HepG2 (cell line): ENCODE measurements around the gene TANGO2. TPM values are rescaled to one million over a fixed set of nuclear protein-coding genes. Genes with fewer than 3 reads are reported as not detected.
A peak's percentile ranks its signal among the peaks of the same experiment; 100 is the strongest.

Experiments
- ATAC-seq: fragments of 200-7000 bp; cut with Tn5 transposase; 3 replicates; pipeline ENCODE4 v1.9.1; 2020; ENCODE audit warnings: mild to moderate bottlenecking, moderate library complexity
- BruUV-seq: library from RNA; stranded (reverse); fragments of 400-500 nt; replicated peaks from 2 replicates; lab custom pipeline; 2021; lab: Mats Ljungman, UMichigan
- CTCF ChIA-PET: fragments of 300-600 bp; formaldehyde crosslinking; extraction: SDS; loops from one replicate; lab custom pipeline; 2021; ENCODE audit warnings: low total read pairs, inconsistent platforms, low intra/inter-chr PET ratio; lab: Yijun Ruan, JAX
- POLR2A ChIA-PET: fragments of 350-600 bp; sonication (Branson Sonifier 250); formaldehyde crosslinking; loops from one replicate; lab custom pipeline; 2020; ENCODE audit warnings: antibody characterized with exemption, inconsistent platforms; lab: Yijun Ruan, JAX
- DNase-seq: peaks from one replicate; pipeline ENCODE4 v3.0.0-alpha.2; 2015; ENCODE audit warnings: low spot score
- FAIRE-seq: peaks from 3 replicates; lab custom pipeline; 2011; peaks lifted over from hg19 to GRCh38; lab: Jason Lieb, UNC
- H2AFZ ChIP-seq: one replicate; pipeline ENCODE4 v1.6.1; 2011; ENCODE audit warnings: low read length, inconsistent platforms
- H3K27ac ChIP-seq: fragments of 300-600 bp; 3 replicates; pipeline ENCODE4 v1.8.0; 2011; ENCODE audit warnings: mixed run types, mild to moderate bottlenecking, mixed read lengths, low read length, inconsistent platforms; ENCODE audit not compliant: insufficient read depth; ENCODE audit errors: extremely low read length
- H3K27me3 ChIP-seq, 2 experiments: fragments of 200-600 bp in 1 of 2; 2 replicates in 1 of 2; 3 replicates in 1 of 2; pipeline versions ENCODE4 v1.6.0 to v1.8.0; 2011; ENCODE audit warnings: low read length in 2 of 2, mild to moderate bottlenecking in 2 of 2, moderate library complexity in 2 of 2, inconsistent platforms in 1 of 2; ENCODE audit not compliant: insufficient read depth in 2 of 2, control insufficient read depth in 1 of 2
- H3K36me3 ChIP-seq, 2 experiments: fragments of 200-600 bp in 1 of 2; replicated peaks in 1 of 2; 2 replicates in 1 of 2; 3 replicates in 1 of 2; pipeline versions ENCODE4 v1.5.1 to v1.8.0; 2011; ENCODE audit warnings: low read length in 2 of 2, inconsistent platforms in 1 of 2; ENCODE audit not compliant: insufficient read depth in 2 of 2, control insufficient read depth in 1 of 2
- H3K4me1 ChIP-seq: 2 replicates; pipeline ENCODE4 v1.5.1; 2012; ENCODE audit warnings: low read length, inconsistent platforms; ENCODE audit not compliant: insufficient read depth
- H3K4me2 ChIP-seq: 2 replicates; pipeline ENCODE4 v1.6.0; 2011; ENCODE audit warnings: low read depth, low read length, inconsistent platforms
- H3K4me3 ChIP-seq, 3 experiments: fragments of 200-600 bp in 1 of 3; sonication (generic), shearing (Covaris generic) in 1 of 3; replicated peaks in 1 of 3; 2 replicates each; pipeline ENCODE4 v1.5.1; 2011 to 2016; ENCODE audit warnings: low read length in 3 of 3, inconsistent platforms in 2 of 3, low read depth in 2 of 3, mild to moderate bottlenecking in 2 of 3, control low read depth in 1 of 3, mixed read lengths in 1 of 3; ENCODE audit not compliant: insufficient read depth in 1 of 3
- H3K79me2 ChIP-seq: one replicate; pipeline ENCODE4 v1.6.1; 2011; ENCODE audit warnings: low read length, inconsistent platforms; ENCODE audit not compliant: insufficient read depth
- H3K9ac ChIP-seq: 2 replicates; pipeline ENCODE4 v1.6.0; 2011; ENCODE audit warnings: mild to moderate bottlenecking, low read depth, low read length, inconsistent platforms; ENCODE audit not compliant: insufficient read depth
- H3K9me3 ChIP-seq: 2 replicates; pipeline ENCODE4 v1.5.1; 2012; ENCODE audit warnings: mild to moderate bottlenecking, low read length
- H4K20me1 ChIP-seq: 2 replicates; pipeline ENCODE4 v1.6.0; 2011; ENCODE audit warnings: inconsistent platforms, mild to moderate bottlenecking, low read length, moderate library complexity; ENCODE audit not compliant: insufficient read depth
- AGO2 ChIP-seq: fragments of 200-400 bp; formaldehyde crosslinking; optimal IDR thresholded peaks from 2 replicates; pipeline ENCODE3; 2017; ENCODE audit warnings: mild to moderate bottlenecking, low read depth, low read length, moderate library complexity
- HNRNPLL ChIP-seq: fragments of 200-400 bp; formaldehyde crosslinking; IDR thresholded peaks from 2 replicates; pipeline ENCODE4 v1.6.1; 2017; ENCODE audit warnings: mild to moderate bottlenecking, low read depth, low read length; ENCODE audit not compliant: poor library complexity, severe bottlenecking
- KAT8 ChIP-seq: IDR thresholded peaks from 2 replicates; pipeline ENCODE4 v1.6.1; 2016; ENCODE audit warnings: missing genetic modification reagents, missing compliant biosample characterization
- YEATS2 ChIP-seq: sonication (generic); formaldehyde crosslinking; IDR thresholded peaks from 2 replicates; pipeline ENCODE4 v1.4.0; 2020; ENCODE audit warnings: missing genetic modification reagents, borderline replicate concordance
- ZNF136 ChIP-seq: sonication (generic); formaldehyde crosslinking; IDR thresholded peaks from 2 replicates; pipeline ENCODE4 v1.8.1; 2022; ENCODE audit warnings: low read depth, mild to moderate bottlenecking, moderate library complexity, missing genetic modification reagents
- WGBS: methylation state at CpG from one replicate; pipeline ENCODE4 v1.1.6; 2017; ENCODE audit warnings: low lambda C conversion rate; 5-methylcytosine and 5-hydroxymethylcytosine counted together
- in situ Hi-C: cut with HindIII; loops from 2 replicates; pipeline ENCODE4 v1.10.0; 2017; ENCODE audit warnings: low pct_unique_long_range_greater_than_20kb; ENCODE audit not compliant: extremely low pct_ligation_motif_present
- intact Hi-C: fragments of 100-400 bp; cut with micrococcal nuclease; formaldehyde crosslinking; loops from one replicate; pipeline ENCODE4 v1.10.0; 2022; ENCODE audit not compliant: unreplicated experiment
- polyA plus RNA-seq, 8 experiments: library from polyadenylated mRNA; depleted of rRNA in 3 of 8; stranded (reverse) in 7 of 8; unstranded in 1 of 8; fragments of >200 nt; fragmentation: Illumina TruSeq in 4 of 8; extraction: Trizol in 4 of 8; gene quantifications; 2 replicates each; pipeline versions ENCODE4 v1.2.1 to v1.2.3, GENCODE V29; 2011 to 2016; ENCODE audit warnings: low read depth in 4 of 8, missing spikeins in 1 of 8, mixed read lengths in 1 of 8; ENCODE audit not compliant: insufficient read depth in 1 of 8
- total RNA-seq, 5 experiments: library from RNA; depleted of rRNA; stranded (reverse); fragments of >200 nt; fragmentation: Illumina TruSeq; extraction: Trizol; gene quantifications; 2 replicates each; pipeline ENCODE4 v1.2.3, GENCODE V29; 2016; ENCODE audit warnings: low read depth in 1 of 5
- TF ChIP-seq, protein P1 (sequence below): sonication (generic); formaldehyde crosslinking; IDR thresholded peaks from 2 replicates; pipeline ENCODE4 v1.4.0; 2020; ENCODE audit warnings: missing genetic modification reagents
- TF ChIP-seq, protein P2 (sequence below): sonication (generic); formaldehyde crosslinking; IDR thresholded peaks from 2 replicates; pipeline ENCODE4 v1.4.0; 2020; ENCODE audit warnings: missing genetic modification reagents, borderline replicate concordance

TANGO2 gene
- total and polyA plus RNA-seq, 2 of the 13 experiments (the other 11 are each of a cell fraction or from before 2014, with no cell fraction given): 12.9 to 14.8 TPM

DNA sequence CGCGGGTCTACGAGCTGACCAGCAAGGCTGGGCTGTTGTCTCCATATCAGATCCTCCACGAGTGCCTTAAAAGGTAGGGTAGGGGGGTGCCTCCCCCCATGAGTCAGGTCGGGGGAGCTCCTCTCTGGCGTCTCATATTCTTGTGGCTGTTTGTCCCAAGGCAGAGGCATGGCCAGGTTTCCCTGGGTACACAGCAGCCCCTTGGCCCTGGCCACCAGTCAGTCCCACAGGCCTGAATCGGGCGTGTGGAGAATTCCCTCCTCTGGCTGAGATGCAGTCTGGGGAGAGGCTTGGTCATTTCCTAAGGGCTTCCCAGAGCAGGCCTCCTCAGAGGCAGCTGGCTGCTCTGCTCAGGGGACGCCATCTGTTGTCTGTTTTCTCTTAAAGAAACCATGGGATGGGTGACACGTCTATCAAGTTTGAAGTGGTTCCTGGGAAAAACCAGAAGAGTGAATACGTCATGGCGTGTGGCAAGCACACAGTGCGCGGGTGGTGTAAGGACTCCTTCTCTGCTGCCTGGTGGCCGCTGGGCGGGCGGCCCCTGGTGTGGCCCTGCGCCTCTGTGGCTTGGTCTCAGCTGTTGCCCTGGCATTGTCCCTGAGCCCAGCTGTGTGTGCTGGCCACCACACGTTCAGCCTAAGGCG is 85.4 kb downstream of the TANGO2 start:
- Histone ChIP-seq H3K9ac (no peak overlapping the region), H3K27ac (no peak overlapping the region), H4K20me1 (peaks cover 4% of the 10 kb centered on the region; the same call in 1 of the 2 replicates), H3K4me2 (no peak overlapping the region), H3K4me1 (peaks cover 8% of the 10 kb centered on the region; the same call in 1 of the 2 replicates), H3K36me3 (peaks cover 55 to 96% of the 10 kb centered on the region in 2 experiments), H3K79me2 (peaks cover 10% of the 10 kb centered on the region), H3K9me3 (no peaks in the 10 kb centered on the region), H3K4me3 (no peak overlapping the region), H3K27me3 (no peaks in the 10 kb centered on the region), H2AFZ (no peak overlapping the region)
- DNase-seq: no peak
- intact Hi-C loops (no loop called here), in situ Hi-C loops (no loop called here)
- no peak for FAIRE-seq
- CTCF ChIA-PET: no interaction called here
- POLR2A ChIA-PET: interaction anchor here (1.3 kb wide), 1 partner anchor 11 kb away, joined by 4 read pairs; the partner anchor contains the start of gene TRMT2A
- WGBS: 97% methylated on average over 17 of the region's 20 CpGs
- ATAC-seq: no peak
- TF ChIP-seq ZNF136 (CRISPR knock-in tag) (no peak), KAT8 (CRISPR knock-in tag) (no peak), YEATS2 (CRISPR knock-in tag) (no peak), HNRNPLL (no peak), AGO2 (peak; percentile 12)
- TF ChIP-seq, protein P1, sequence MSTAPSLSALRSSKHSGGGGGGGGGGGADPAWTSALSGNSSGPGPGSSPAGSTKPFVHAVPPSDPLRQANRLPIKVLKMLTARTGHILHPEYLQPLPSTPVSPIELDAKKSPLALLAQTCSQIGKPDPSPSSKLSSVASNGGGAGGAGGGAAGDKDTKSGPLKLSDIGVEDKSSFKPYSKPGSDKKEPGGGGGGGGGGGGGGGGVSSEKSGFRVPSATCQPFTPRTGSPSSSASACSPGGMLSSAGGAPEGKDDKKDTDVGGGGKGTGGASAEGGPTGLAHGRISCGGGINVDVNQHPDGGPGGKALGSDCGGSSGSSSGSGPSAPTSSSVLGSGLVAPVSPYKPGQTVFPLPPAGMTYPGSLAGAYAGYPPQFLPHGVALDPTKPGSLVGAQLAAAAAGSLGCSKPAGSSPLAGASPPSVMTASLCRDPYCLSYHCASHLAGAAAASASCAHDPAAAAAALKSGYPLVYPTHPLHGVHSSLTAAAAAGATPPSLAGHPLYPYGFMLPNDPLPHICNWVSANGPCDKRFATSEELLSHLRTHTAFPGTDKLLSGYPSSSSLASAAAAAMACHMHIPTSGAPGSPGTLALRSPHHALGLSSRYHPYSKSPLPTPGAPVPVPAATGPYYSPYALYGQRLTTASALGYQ (CRISPR knock-in tag): no peak
- TF ChIP-seq, protein P2, sequence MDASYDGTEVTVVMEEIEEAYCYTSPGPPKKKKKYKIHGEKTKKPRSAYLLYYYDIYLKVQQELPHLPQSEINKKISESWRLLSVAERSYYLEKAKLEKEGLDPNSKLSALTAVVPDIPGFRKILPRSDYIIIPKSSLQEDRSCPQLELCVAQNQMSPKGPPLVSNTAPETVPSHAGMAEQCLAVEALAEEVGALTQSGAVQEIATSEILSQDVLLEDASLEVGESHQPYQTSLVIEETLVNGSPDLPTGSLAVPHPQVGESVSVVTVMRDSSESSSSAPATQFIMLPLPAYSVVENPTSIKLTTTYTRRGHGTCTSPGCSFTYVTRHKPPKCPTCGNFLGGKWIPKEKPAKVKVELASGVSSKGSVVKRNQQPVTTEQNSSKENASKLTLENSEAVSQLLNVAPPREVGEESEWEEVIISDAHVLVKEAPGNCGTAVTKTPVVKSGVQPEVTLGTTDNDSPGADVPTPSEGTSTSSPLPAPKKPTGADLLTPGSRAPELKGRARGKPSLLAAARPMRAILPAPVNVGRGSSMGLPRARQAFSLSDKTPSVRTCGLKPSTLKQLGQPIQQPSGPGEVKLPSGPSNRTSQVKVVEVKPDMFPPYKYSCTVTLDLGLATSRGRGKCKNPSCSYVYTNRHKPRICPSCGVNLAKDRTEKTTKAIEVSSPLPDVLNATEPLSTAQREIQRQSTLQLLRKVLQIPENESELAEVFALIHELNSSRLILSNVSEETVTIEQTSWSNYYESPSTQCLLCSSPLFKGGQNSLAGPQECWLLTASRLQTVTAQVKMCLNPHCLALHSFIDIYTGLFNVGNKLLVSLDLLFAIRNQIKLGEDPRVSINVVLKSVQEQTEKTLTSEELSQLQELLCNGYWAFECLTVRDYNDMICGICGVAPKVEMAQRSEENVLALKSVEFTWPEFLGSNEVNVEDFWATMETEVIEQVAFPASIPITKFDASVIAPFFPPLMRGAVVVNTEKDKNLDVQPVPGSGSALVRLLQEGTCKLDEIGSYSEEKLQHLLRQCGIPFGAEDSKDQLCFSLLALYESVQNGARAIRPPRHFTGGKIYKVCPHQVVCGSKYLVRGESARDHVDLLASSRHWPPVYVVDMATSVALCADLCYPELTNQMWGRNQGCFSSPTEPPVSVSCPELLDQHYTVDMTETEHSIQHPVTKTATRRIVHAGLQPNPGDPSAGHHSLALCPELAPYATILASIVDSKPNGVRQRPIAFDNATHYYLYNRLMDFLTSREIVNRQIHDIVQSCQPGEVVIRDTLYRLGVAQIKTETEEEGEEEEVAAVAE (CRISPR knock-in tag): no peak
- BruUV-seq: no TSS peak
